Loucy (cell line): ENCODE results near the gene ZRANB1.

Source experiments
- H2AFZ ChIP-seq: fragments of 200-600 bp; sonication (generic); 2 replicates; pipeline ENCODE4 v1.6.0; 2016; ENCODE audit warnings: antibody characterized with exemption, mild to moderate bottlenecking, low read length, moderate library complexity
- H3F3A ChIP-seq: fragments of 200-600 bp; 2 replicates; pipeline ENCODE4 v1.6.0; 2016; ENCODE audit warnings: antibody characterized with exemption, low read depth, mild to moderate bottlenecking
- H3K27me3 ChIP-seq: fragments of 200-600 bp; sonication (generic); 2 replicates; pipeline ENCODE4 v1.6.1; 2014; ENCODE audit warnings: low read length, mild to moderate bottlenecking; ENCODE audit not compliant: insufficient read depth, poor library complexity, severe bottlenecking
- H3K36me3 ChIP-seq: fragments of 200-600 bp; sonication (generic); 2 replicates; pipeline ENCODE4 v1.6.1; 2016; ENCODE audit warnings: low read length; ENCODE audit not compliant: insufficient read depth
- H3K4me1 ChIP-seq: fragments of 200-600 bp; sonication (generic); 2 replicates; pipeline ENCODE4 v1.5.1; 2014; ENCODE audit warnings: low read length, mild to moderate bottlenecking; ENCODE audit not compliant: insufficient read depth, poor library complexity, severe bottlenecking
- H3K4me2 ChIP-seq: fragments of 200-600 bp; sonication (generic); 2 replicates; pipeline ENCODE4 v1.6.0; 2014; ENCODE audit warnings: antibody characterized with exemption, low read length, low read depth, mild to moderate bottlenecking; ENCODE audit not compliant: poor library complexity, severe bottlenecking
- H3K4me3 ChIP-seq: fragments of 200-600 bp; sonication (generic); 2 replicates; pipeline ENCODE4 v1.5.1; 2014; ENCODE audit warnings: low read length, mild to moderate bottlenecking, mixed read lengths; ENCODE audit not compliant: poor library complexity, severe bottlenecking
- H3K79me2 ChIP-seq: fragments of 200-600 bp; sonication (generic); 2 replicates; pipeline ENCODE4 v1.6.1; 2014; ENCODE audit warnings: low read length; ENCODE audit not compliant: insufficient read depth
- H3K9ac ChIP-seq: fragments of 200-600 bp; sonication (generic); 2 replicates; pipeline ENCODE4 v1.6.0; 2014; ENCODE audit warnings: mild to moderate bottlenecking, low read depth, low read length, moderate library complexity; ENCODE audit not compliant: poor library complexity, severe bottlenecking
- H3K9me2 ChIP-seq: fragments of 200-600 bp; sonication (generic); replicated peaks from 2 replicates; pipeline ENCODE4 v1.6.1; 2016; ENCODE audit warnings: low read depth, low read length, mixed read lengths
- H3K9me3 ChIP-seq: fragments of 200-600 bp; sonication (generic); 2 replicates; pipeline ENCODE4 v1.6.1; 2014; ENCODE audit warnings: mild to moderate bottlenecking, antibody characterized with exemption, low read length, low read depth; ENCODE audit not compliant: insufficient read depth
- H4K20me1 ChIP-seq: fragments of 200-600 bp; sonication (generic); 2 replicates; pipeline ENCODE4 v1.6.0; 2014; ENCODE audit warnings: antibody characterized with exemption, low read length, mild to moderate bottlenecking; ENCODE audit not compliant: insufficient read depth, poor library complexity, severe bottlenecking
- CTCF ChIP-seq: fragments of 200-600 bp; sonication (generic); conservative IDR thresholded peaks from 2 replicates; pipeline ENCODE4 v1.5.1; 2014; ENCODE audit warnings: mild to moderate bottlenecking, antibody characterized with exemption, low read length
- EZH2phosphoT487 ChIP-seq: fragments of 200-600 bp; IDR thresholded peaks from 2 replicates; pipeline ENCODE4 v1.6.1; 2018; ENCODE audit warnings: antibody characterized with exemption, mild to moderate bottlenecking, moderate library complexity, borderline replicate concordance

Gene ZRANB1

DNA sequence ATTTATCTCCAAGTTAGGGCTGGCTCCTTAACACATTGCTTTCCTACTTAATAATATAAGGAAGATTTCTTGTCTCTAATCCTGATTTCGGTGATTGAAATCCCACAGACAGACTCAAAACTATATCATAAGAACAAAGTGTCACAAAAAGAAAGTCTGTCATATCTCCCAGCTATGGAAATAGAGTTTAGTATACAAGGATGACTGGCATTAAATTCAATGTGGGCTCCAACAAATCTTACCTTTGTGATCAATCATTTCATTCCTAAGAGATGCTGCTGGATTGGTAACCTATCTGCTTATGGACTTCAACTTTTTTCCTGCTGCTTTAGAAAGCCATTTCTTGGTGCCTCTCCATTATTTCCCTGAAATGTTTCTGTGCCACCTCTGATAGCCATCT is 39.5 kb upstream of the ZRANB1 start:
- Histone ChIP-seq H3K79me2 (no peaks in the 10 kb centered on the region), H3K9me3 (no peaks in the 10 kb centered on the region), H3F3A (no peaks in the 10 kb centered on the region), H3K4me3 (no peak overlapping the region), H3K27me3 (no peaks in the 10 kb centered on the region), H2AFZ (no peak overlapping the region), H3K36me3 (no peaks in the 10 kb centered on the region), H3K9me2 (no peaks in the 10 kb centered on the region), H4K20me1 (no peaks in the 10 kb centered on the region), H3K4me1 (no peaks in the 10 kb centered on the region), H3K9ac (no peak overlapping the region), H3K4me2 (no peak overlapping the region)
- TF ChIP-seq EZH2phosphoT487: no peak
- TF ChIP-seq CTCF: no peak

- Histone ChIP-seq H3K9me2 (no peaks in the 10 kb centered on the region), H2AFZ (no peak overlapping the region), H3K9ac (no peak overlapping the region), H3K9me3 (no peaks in the 10 kb centered on the region), H3F3A (no peaks in the 10 kb centered on the region), H3K27me3 (no peaks in the 10 kb centered on the region), H3K36me3 (no peaks in the 10 kb centered on the region), H4K20me1 (no peaks in the 10 kb centered on the region), H3K4me3 (no peak overlapping the region), H3K4me1 (no peaks in the 10 kb centered on the region), H3K4me2 (no peak overlapping the region), H3K79me2 (no peaks in the 10 kb centered on the region)
- no peak for TF ChIP-seq CTCF
- no peak for TF ChIP-seq EZH2phosphoT487
These were observed 38.8 kb upstream of the ZRANB1 start for GRCh38 chr10:124903111-124903510.

DNA sequence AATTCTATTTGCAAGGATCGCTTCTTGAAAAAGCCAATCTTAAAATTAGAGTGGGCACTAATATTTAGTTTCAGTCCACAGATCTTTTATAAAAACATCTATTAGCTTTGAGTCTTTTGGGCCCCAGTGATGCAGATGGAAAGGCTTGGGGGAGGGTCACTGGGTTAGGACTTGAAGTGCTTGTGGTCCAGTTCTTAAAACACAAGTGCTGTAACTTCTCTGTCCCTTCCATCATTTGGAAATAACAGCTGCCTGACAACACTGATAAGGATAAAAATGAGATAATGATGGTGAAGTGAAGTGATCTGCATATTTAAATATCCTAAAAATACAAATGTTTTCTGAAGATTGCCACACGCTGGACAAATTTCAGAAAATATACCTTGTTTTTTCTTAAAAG is 37.1 kb upstream of the ZRANB1 start:
- H3F3A ChIP-seq: no peaks in the 10 kb centered on the region
- H3K27me3 ChIP-seq: no peaks in the 10 kb centered on the region
- no peaks in the 10 kb centered on the region for H3K36me3 ChIP-seq
- H3K9ac ChIP-seq: no peak overlapping the region
- no peak overlapping the region for H2AFZ ChIP-seq
- no peaks in the 10 kb centered on the region for H3K4me1 ChIP-seq
- no peaks in the 10 kb centered on the region for H4K20me1 ChIP-seq
- H3K79me2 ChIP-seq: no peaks in the 10 kb centered on the region
- H3K9me2 ChIP-seq: no peaks in the 10 kb centered on the region
- TF ChIP-seq CTCF (no peak), EZH2phosphoT487 (no peak)
- no peaks in the 10 kb centered on the region for H3K9me3 ChIP-seq
- H3K4me2 ChIP-seq: no peak overlapping the region
- no peak overlapping the region for H3K4me3 ChIP-seq
